Ramos (cell line): ENCODE measurements around the gene SLC6A4.
"Not testable (repeated sequence)": the region's sequence is repeated elsewhere in the genome, so short reads cannot be mapped to it uniquely, and the experiment has no call there.

Experiments used
- in situ Hi-C: fragments of 300-500 bp; cut with MboI; formaldehyde crosslinking; loops from one replicate; pipeline ENCODE4 v1.14.3; 2022; ENCODE audit warnings: low sequenced_read_pairs; ENCODE audit not compliant: unreplicated experiment

SLC6A4 gene

DNA sequence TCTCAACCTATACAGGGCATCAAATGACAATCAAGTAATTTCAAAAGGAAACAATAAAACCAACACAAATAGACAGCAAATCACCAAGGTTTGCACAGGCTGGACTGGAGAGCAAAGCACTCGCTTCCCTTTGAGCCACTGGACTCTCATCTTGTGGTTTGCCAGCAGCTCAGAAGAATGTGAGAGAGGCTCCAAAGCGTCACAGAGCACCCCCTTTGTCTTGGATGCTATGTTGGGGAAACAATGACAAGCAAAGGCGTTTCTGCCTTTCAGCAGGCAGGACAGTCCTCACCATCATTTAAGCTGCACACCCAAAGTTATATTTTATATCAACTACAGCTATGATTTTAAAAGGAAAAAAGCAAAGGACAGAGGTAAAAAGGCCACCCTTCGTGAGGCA is 13.2 kb downstream of the SLC6A4 start:
- in situ Hi-C loops = no loop called here

DNA sequence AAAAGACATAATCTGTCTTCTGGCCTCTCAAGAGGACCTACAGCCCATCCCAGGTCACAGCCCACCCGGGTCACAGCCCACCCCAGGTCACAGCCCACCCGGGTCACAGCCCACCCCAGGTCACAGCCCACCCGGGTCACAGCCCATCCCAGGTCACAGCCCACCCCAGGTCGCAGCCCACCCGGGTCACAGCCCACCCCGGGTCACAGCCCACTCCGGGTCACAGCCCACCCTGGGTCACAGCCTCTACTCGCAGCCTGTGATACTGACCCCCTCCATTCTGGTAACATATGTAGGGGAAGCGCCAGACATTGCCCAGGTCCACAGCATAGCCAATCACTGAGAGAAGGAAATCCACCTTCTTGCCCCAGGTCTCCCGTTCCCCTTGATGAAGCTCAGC is 14.2 kb downstream of the SLC6A4 start:
- in situ Hi-C loops = no loop called here

DNA sequence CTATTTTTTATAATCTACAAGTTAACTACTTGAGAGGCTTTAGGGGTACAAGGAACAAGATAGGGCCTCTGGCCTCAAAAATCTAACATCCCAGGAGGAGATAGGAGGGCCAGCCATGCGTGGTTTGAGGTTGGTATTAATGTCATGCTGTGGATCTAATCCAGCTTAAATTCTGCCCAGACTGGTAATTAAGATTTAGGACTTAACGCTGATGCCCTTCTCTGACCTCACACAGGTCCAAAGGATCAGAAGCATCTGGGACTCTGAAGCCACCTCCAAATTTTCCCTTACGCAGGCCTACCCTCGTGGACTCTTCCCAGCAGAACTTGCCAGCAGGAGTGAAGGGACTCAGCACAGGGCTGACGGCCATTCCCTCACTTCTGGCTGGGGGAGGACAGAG is 15.1 kb downstream of the SLC6A4 start:
- in situ Hi-C loops = no loop called here

DNA sequence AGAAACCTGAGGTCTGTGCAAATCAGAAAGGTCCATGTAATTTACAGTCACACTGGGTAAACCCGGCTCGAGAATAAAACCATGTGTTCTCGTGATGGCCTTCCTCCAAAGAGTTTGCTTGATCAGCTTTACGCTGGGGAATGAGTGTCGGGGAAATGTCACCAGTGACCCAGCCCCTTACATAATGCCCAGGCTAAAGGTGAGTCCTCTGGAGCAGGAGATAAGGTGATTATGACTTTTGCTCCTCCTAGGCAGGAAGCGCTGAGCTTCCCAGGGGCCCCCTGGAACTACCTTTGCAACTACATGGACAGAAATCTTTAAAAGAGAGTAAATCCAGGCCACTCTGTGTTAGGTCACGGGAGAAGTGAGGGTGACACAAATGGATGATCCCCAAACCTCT is 15.7 kb downstream of the SLC6A4 start:
- in situ Hi-C loops = no loop called here

DNA sequence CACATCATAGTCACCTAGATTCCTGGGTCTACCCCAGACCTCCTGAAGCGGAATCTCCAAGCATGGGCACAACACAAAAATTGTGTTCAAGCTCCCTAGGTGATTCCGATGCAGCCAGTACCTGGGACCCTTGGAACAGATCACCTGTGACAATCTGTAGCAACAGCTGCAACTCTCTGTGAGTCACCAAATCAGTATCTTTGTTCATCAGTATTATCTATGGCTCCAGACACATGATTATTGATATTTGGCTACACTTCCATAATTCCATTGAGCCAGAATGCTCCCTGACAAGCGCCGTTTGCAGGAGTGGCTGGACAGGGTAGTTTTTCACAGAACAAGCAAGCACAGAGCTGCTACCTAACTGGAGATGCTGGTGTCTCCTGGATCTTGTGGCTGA is 16.2 kb downstream of the SLC6A4 start:
- in situ Hi-C loops = no loop called here

DNA sequence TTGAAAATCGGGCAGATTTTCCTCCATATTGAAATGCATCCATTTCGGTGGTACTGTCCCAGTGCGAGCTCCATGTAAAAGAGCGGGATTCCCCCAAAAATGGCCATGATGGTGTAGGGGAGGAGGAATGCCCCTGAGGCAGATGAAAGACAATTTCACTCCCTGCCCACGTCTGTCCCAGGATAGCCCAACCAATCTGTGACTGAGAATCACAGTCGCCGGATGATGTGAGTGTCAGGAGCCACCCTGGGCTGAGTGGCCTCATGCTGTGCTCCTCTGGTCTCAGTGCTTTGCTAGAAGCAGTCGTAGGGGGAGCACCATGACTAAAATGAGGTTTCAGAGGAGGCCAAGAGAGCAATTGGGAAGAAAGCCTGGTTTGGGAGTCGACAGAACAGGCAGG is 16.7 kb downstream of the SLC6A4 start:
- in situ Hi-C loops = no loop called here

DNA sequence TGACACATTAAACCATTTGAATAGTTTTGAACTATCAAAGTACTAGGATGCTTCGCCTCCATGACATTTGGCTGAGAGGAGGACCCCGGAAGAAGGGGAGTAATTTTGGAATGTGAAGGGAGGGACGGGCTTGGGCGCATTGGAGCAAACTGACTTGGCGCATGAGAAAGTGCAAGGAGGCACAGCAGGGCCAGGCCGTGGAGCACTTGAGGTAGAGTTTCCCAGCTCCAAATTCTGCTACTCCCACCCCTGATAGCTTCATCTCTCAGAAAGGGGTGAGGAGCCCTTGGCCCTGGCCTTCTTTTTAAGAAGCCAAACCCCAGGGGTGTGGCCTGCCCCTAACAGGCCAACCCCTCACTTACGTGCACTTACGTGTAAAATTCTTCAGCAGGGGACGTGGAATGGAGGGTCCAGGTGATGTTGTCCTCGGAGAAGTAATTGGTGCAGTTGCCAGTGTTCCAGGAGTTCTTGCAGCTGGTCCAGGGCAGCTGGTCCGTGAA is 17.7 kb downstream of the SLC6A4 start:
- in situ Hi-C loops = no loop called here

DNA sequence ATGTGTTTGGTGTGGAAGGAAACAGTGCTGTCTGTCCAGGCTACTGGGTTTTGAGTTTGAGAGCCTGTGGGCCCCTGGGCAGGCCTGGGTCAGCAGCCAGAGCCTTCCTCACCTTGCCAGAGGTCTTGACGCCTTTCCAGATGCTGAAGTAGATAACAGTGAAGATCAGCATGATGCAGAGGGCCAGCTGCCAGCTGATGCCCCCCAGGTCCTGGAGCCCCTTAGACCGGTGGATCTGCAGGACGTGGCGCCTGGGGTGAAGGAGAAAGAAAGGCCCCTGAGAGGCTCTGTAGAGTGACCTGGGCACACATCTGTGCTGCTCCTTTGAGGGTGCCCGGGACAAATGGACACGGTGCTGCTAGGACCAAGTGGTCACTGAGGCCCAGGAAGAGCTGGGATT is 18.4 kb downstream of the SLC6A4 start:
- in situ Hi-C loops = no loop called here

DNA sequence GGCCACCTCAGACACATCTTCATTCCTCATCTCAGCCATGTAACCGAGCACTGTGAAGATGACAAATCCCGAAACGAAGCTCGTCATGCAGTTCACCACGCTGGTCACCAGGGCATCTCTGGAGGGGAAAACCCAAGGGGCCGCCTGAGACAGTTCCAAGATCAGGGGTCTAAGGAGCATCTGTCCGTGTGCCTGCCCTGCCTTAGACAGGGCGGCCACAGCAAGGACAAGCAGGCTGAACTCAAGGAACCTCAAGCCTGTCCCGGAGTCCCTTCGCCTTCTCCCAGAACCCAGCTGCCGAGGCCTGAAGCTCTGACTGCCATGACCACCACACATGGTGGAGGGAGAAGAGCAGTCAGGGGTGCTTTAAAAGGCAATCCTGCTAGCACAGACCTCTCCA is 22.7 kb downstream of the SLC6A4 start:
- in situ Hi-C loops = no loop called here

DNA sequence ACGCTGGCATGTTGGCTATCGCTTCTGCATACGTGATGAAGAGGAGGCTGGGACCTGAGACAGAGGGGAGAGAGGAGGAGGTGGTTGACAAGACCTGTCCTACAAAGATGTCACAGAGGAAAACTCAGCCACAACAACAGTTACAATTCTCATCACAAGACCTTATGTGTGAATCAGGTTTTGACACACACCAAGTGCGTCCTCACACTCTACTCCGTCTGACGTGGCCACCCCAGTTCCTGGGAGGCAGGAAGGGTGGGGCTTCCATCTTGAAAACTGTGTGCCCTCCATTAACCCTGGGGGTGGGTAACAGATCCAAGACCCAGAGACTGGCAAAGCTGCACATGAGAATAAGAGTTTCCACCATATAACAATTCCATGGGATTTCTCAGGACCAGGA is 24.1 kb downstream of the SLC6A4 start:
- in situ Hi-C loops = no loop called here

DNA sequence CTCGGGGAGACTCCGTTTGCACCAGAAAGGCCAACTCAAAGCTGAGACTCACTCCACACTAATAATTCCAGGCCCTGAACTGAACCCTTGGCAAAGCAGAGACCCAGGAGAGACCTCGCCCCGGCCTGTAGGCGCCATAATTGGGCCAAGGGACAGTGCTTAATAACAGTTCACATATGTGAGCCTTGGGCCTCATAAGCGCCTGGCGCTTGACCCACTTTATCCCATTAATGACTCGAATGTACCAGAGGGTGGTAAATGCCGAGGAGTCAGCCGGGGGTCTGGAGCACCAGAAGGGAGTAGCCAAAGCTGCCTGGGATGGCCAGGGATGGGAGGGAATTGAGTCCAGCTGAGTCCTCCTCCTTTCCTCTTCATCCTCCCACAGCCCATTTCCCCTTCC is 24.6 kb downstream of the SLC6A4 start:
- in situ Hi-C loops = no loop called here

DNA sequence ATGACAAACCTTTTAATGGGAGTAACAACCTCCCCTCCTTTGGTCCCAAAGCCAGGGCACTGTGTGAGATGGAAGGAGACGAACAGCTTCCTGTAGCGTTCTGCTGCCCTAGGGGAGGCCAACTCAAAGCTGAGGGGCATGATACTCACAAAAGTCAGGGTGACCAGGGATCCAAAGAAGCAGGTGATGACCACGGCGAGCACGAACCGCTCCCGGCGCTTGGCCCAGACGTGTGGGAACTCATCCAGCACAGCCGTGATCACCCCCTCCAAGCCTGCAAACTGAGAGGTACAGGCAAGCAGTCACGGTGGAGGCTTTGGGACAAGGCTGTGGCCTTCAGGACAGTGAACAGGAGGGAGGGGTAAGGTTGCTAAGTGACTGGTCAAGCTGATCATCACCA is 25.1 kb downstream of the SLC6A4 start:
- in situ Hi-C loops = no loop called here

DNA sequence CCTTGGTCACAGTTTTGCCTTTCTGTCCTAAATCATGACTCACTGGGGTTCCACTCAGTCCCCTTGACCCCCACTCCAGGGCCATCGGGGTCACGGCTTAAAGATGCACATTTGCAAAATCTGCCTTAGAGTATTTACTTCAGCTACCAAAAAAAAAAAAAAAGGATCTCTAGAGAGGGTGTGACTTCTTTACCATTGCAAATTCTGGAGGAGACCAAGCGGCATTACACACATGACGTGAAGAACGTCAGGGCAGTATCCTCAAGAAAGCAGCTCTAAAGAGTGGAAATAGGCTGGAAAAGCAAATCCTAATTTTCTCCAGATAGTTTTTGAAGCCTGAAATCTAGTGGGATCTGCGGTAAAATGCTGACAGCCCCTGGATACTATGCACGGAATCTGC is 25.6 kb downstream of the SLC6A4 start:
- in situ Hi-C loops = no loop called here

DNA sequence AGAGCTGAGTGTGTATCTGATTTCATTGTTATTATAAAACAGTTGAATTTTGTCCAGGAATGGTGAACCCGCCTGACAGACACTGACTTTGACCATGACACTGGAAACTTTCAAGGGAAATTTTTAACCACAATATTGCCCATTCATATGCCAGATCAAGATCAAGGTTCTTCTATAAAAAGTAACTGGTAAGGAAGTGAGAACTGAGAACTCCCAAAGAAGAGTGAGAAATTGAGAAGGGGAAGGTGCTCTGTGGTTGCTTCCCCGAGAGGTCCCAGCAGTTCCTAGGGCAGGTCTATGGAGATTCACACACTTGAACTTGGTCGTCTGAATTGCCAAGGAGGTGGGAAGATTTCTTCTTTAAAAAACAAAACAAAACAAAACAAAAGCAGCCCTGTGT is 27.3 kb downstream of the SLC6A4 start:
- in situ Hi-C loops = no loop called here

DNA sequence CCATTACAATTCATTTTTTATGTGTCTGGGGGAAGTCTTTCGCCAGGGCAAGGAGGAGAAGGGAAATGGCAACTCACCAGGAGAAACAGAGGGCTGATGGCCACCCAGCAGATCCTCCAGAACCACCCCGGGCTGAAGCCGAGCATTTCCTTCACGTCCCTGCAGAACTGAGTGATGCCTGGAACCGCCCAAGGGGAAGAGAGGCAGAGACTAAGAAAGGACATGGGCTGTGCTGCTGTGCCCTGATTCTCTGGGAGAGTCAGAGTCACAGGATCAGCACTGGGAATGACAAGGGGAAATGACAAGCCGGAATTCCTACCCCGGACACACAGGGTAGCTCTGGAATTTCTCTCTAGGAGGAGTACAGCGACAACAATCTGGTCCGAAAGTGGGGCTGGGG is 27.8 kb downstream of the SLC6A4 start:
- in situ Hi-C loops = no loop called here

DNA sequence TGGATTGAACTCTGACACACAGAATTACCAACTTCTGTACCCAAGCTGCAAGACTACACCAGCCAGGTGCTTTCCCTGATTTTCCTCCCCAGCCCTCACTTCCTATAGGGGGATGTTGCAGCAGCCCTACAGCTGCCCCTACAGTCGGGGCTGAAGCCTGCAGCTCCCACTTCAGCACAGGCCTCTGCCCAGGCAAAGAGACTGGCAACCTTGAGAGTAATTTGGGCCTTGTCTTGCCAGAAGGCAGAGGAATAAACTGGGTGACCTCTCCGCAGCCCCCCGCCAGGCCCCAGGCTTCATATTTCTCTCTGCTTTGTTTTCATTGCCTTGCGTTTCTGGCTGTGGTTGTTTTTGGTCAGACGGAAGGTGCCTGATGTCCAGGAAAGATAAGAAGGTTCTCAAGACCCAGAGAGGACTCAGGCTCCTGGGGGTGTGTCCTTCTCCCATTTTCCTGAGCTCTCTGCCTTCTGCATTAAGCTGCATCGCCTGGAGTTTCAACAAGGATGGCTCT is 32.0 kb downstream of the SLC6A4 start:
- in situ Hi-C loops = no loop called here

DNA sequence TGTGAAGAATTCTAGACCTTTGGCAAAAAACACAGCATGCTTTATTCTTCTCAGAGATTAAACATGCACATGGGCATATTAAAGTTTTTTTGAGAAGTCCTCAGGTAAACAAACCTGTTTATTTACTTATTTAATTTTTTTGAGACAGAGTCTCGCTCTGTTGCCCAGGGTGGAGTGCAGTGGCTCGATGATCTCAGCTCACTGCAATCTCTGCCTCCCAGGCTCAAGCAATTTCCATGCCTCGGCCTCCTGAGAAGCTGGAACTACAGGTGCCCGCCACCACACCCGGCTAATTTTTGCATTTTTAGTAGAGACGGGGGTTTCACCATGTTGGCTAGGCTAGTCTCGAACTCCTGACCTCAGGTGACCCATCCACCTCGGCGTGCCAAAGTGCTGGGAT is 34.8 kb downstream of the SLC6A4 start:
- in situ Hi-C loops = not testable (repeated sequence)

DNA sequence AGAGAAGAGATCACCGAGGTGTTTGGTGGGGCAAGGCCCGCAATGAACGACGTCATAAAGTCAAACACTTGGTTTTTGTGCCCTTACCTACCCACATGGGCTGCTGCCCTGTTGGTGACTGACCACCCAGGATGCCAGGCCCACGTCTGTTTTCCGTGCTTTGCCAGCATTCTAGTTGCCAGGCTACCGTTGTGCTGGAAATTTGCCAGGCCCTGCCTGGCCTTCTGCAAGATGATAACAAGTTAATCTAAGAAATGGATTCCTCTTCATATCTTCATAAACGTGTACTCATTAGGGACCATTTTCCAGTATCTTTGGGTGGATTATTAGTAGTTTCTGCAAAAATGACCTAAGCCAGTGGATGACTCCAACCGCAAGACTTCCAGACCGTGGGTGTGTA is 35.4 kb downstream of the SLC6A4 start:
- in situ Hi-C loops = no loop called here

DNA sequence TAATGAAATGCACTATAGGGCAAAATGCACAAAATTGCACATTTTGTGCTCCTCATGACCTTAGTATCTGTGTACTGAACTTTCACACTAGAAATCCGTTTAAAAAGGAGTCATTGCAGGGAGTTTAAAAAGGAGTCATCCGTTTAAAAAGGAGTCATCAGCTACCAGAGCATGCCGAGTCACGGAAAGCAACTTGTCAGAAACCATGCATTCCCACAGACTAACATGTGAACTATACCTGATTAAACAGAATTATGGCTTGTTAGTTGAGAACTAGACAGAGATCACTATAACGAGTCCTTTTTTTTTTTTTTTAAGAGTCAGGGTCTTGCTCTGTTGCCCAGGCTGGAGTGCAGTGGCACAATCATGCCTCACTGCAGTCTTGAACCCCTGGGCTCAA is 35.9 kb downstream of the SLC6A4 start:
- in situ Hi-C loops = no loop called here

DNA sequence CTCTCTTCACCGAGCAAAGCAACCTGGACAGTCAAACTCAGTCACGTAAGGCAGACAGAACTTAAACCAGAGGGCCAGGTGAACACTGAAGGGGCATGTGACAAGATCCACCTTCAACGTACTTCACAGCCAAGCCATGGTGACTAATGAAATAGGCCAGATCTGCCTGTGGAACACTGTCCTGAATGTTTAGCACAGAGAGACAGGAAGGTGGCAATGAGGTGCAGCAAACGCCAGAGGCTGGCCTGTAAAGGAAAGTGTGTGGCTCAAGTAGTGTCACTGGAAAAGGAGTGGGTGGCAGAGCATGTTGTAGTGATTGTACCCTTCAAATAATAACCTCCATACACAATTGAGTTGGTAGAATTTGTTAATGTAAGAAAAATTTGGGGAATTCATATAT is 38.1 kb downstream of the SLC6A4 start:
- in situ Hi-C loops = no loop called here

DNA sequence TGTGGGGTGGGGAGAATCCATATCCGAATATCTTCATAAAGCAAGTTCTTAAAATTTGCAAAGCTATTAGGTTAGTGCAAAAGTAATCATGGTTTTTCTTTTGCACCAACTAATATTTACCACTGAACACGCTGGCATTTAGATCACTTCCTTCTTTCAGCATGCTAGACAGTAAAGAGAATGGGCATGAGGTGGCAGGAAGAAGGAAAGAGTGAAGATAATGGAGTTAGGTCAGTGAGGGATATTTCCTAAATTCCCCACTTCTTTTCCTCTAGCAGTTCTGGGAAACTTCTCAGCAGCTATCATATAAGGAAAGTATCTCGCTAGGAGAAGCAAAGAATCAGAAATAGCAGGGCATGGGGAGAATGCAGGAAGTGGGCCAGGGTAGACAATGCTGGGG is 39.0 kb downstream of the SLC6A4 start:
- in situ Hi-C loops = no loop called here

DNA sequence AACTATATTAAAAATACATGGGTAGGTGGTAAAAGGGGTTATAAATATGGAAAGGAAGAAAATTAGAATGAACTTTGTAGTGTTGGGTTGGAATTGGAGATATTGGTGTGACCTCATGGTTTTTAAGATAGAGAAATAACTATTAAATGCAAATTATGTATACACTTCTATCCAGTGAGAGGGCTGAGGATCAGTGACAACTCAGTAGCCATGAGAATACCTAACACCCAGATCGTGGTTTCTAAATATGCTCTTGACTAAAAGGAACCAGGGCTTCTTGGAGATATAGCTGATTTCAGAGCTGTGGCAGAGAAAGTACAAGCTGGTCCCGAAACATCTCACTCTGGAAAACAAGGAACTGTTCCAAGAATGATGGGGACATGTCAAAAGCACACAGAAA is 44.4 kb downstream of the SLC6A4 start:
- in situ Hi-C loops = no loop called here
